Fibroblast of skin of left biceps (primary cell): ENCODE results near the gene ITM2B.
A peak's percentile ranks its signal among the peaks of the same experiment; 100 is the strongest.
"Not testable (repeated sequence)": the region's sequence is repeated elsewhere in the genome, so short reads cannot be mapped to it uniquely, and the experiment has no call there.

Experiments used
- DNase-seq, 2 experiments: peaks; one replicate each; pipeline ENCODE4 v3.0.0-alpha.2; 2013; ENCODE audit warnings: low read depth in 2 of 2

Gene ITM2B

GRCh38 chr13:48224701-48225100 lies 8.3 kb upstream of the ITM2B start:
- DNase-seq = no peak

GRCh38 chr13:48230541-48230940 lies 2.5 kb upstream of the ITM2B start:
- DNase-seq = no peak

GRCh38 chr13:48231080-48231479 lies 1.9 kb upstream of the ITM2B start:
- DNase-seq = no peak

GRCh38 chr13:48231933-48232332 lies 1.1 kb upstream of the ITM2B start:
- DNase-seq = no peak

GRCh38 chr13:48232420-48233045 lies 473 bp upstream of the ITM2B start:
- no peak for DNase-seq

- peak in 1 of 2 experiments; percentile 8 for DNase-seq
These were observed 983 bp downstream of the ITM2B start for GRCh38 chr13:48233889-48234488.

- DNase-seq = no peak
These were observed 1.7 kb downstream of the ITM2B start for GRCh38 chr13:48234566-48235340.

GRCh38 chr13:48235341-48236135 lies 2.5 kb downstream of the ITM2B start:
- DNase-seq = no peak

- DNase-seq = no peak
These were observed 3.7 kb downstream of the ITM2B start for GRCh38 chr13:48236528-48237353.

GRCh38 chr13:48239369-48239768 lies 6.4 kb downstream of the ITM2B start:
- not testable (repeated sequence) for DNase-seq

- DNase-seq = no peak
These were observed 8.6 kb downstream of the ITM2B start for GRCh38 chr13:48241651-48242050.

- no peak for DNase-seq
These were observed 9.7 kb downstream of the ITM2B start for GRCh38 chr13:48242677-48243076.

- DNase-seq = no peak
These were observed 11.2 kb downstream of the ITM2B start for GRCh38 chr13:48244159-48244558.

GRCh38 chr13:48246102-48246501 lies 13.1 kb downstream of the ITM2B start:
- DNase-seq = no peak

- no peak for DNase-seq
These were observed 16.0 kb downstream of the ITM2B start for GRCh38 chr13:48249018-48249417.

- peak; percentile 84 to 88 for DNase-seq
These were observed 18.6 kb downstream of the ITM2B start for GRCh38 chr13:48251611-48252081.

- no peak for DNase-seq
These were observed 19.2 kb downstream of the ITM2B start for GRCh38 chr13:48252176-48252575.

- DNase-seq = no peak
These were observed 20.8 kb downstream of the ITM2B start for GRCh38 chr13:48253849-48254248.

- DNase-seq = no peak
These were observed 22.1 kb downstream of the ITM2B start for GRCh38 chr13:48255090-48255489.

- DNase-seq = no peak
These were observed 22.9 kb downstream of the ITM2B start for GRCh38 chr13:48255954-48256353.

GRCh38 chr13:48258002-48258401 lies 25.0 kb downstream of the ITM2B start:
- DNase-seq = no peak
